IMR-90 (cell line): ENCODE measurements around the gene VPS35. TPM values are rescaled to one million over a fixed set of nuclear protein-coding genes. Genes with fewer than 3 reads are reported as not detected.

Source experiments
- ATAC-seq: fragments of 200-7000 bp; cut with Tn5 transposase; 2 replicates; pipeline ENCODE4 v1.9.1; 2020; ENCODE audit warnings: low read depth, mild to moderate bottlenecking, moderate library complexity
- BruUV-seq: library from RNA; stranded (reverse); fragments of 400-500 nt; replicated peaks from 2 replicates; lab custom pipeline; 2021; lab: Mats Ljungman, UMichigan
- CTCF ChIA-PET: fragments of 300-600 bp; formaldehyde crosslinking; extraction: SDS; loops from one replicate; lab custom pipeline; 2021; ENCODE audit warnings: antibody characterized with exemption; lab: Yijun Ruan, JAX
- POLR2A ChIA-PET: fragments of 300-600 bp; sonication (Branson Sonifier 250); formaldehyde crosslinking; loops from one replicate; lab custom pipeline; 2022; ENCODE audit warnings: antibody characterized with exemption; ENCODE audit not compliant: unreplicated experiment; lab: Charles Lee
- DNase-seq: peaks from one replicate; pipeline ENCODE4 v3.0.0; 2013
- H2AFZ ChIP-seq: replicated peaks from 2 replicates; pipeline ENCODE3; 2013; ENCODE audit warnings: low read length, mild to moderate bottlenecking; ENCODE audit not compliant: poor library complexity
- H2AK5ac ChIP-seq: 2 replicates; pipeline ENCODE4 v1.6.1; 2013; ENCODE audit warnings: low read depth, low read length, inconsistent platforms
- H2AK9ac ChIP-seq: replicated peaks from 2 replicates; pipeline ENCODE3; 2013; ENCODE audit warnings: mild to moderate bottlenecking, low read depth, low read length, moderate library complexity; ENCODE audit not compliant: poor library complexity
- H2BK120ac ChIP-seq: 2 replicates; pipeline ENCODE4 v1.6.1; 2013; ENCODE audit warnings: low read depth, low read length, inconsistent platforms
- H2BK15ac ChIP-seq: 3 replicates; pipeline ENCODE4 v1.6.1; 2013; ENCODE audit warnings: low read depth, low read length, inconsistent platforms
- H2BK20ac ChIP-seq: 2 replicates; pipeline ENCODE4 v1.6.1; 2013; ENCODE audit warnings: low read depth, mild to moderate bottlenecking, inconsistent platforms, low read length, moderate library complexity
- H2BK5ac ChIP-seq: 2 replicates; pipeline ENCODE4 v1.6.1; 2013; ENCODE audit warnings: mild to moderate bottlenecking, low read depth, low read length, inconsistent platforms; ENCODE audit not compliant: poor library complexity, severe bottlenecking
- H3K14ac ChIP-seq: replicated peaks from 2 replicates; pipeline ENCODE4 v1.6.1; 2013; ENCODE audit warnings: low read depth, low read length, inconsistent platforms
- H3K18ac ChIP-seq: 2 replicates; pipeline ENCODE4 v1.6.1; 2013; ENCODE audit warnings: low read depth, low read length, control low read depth
- H3K23ac ChIP-seq: 2 replicates; pipeline ENCODE4 v1.6.1; 2013; ENCODE audit warnings: low read depth, low read length, inconsistent platforms
- H3K27ac ChIP-seq: 2 replicates; pipeline ENCODE4 v1.5.1; 2013; ENCODE audit warnings: mild to moderate bottlenecking, control low read depth, low read length; ENCODE audit not compliant: insufficient read depth
- H3K27me3 ChIP-seq: 2 replicates; pipeline ENCODE4 v1.6.1; 2013; ENCODE audit warnings: low read length; ENCODE audit not compliant: control insufficient read depth, insufficient read depth
- H3K36me3 ChIP-seq: 2 replicates; pipeline ENCODE4 v1.6.1; 2013; ENCODE audit warnings: low read length, mixed read lengths; ENCODE audit not compliant: control insufficient read depth, insufficient read depth
- H3K4ac ChIP-seq: 2 replicates; pipeline ENCODE4 v1.6.1; 2013; ENCODE audit warnings: low read depth, low read length, inconsistent platforms
- H3K4me1 ChIP-seq: 2 replicates; pipeline ENCODE4 v1.6.1; 2013; ENCODE audit warnings: low read length, mixed read lengths; ENCODE audit not compliant: control insufficient read depth, insufficient read depth
- H3K4me2 ChIP-seq: 2 replicates; pipeline ENCODE4 v1.6.1; 2013; ENCODE audit warnings: low read depth, mild to moderate bottlenecking, control low read depth, low read length, moderate library complexity
- H3K4me3 ChIP-seq: 2 replicates; pipeline ENCODE4 v1.5.1; 2013; ENCODE audit warnings: low read depth, mild to moderate bottlenecking, control low read depth, low read length, moderate library complexity; ENCODE audit not compliant: insufficient read depth
- H3K56ac ChIP-seq: 2 replicates; pipeline ENCODE4 v1.6.1; 2013; ENCODE audit warnings: low read length, inconsistent platforms; ENCODE audit not compliant: insufficient read depth; ENCODE audit errors: extremely low read depth
- H3K79me1 ChIP-seq, 2 experiments: 2 replicates each; pipeline ENCODE4 v1.6.1; 2013; ENCODE audit warnings: low read length in 2 of 2, inconsistent platforms in 1 of 2, low read depth in 1 of 2
- H3K9ac ChIP-seq: 2 replicates; pipeline ENCODE4 v1.6.1; 2013; ENCODE audit warnings: low read depth, low read length, control low read depth
- H3K9me1 ChIP-seq: 2 replicates; pipeline ENCODE4 v1.6.1; 2013; ENCODE audit warnings: low read length, inconsistent platforms; ENCODE audit not compliant: insufficient read depth
- H3K9me3 ChIP-seq: 2 replicates; pipeline ENCODE4 v1.6.1; 2013; ENCODE audit warnings: low read length; ENCODE audit not compliant: control insufficient read depth, insufficient read depth
- H4K20me1 ChIP-seq: 2 replicates; pipeline ENCODE4 v1.6.1; 2013; ENCODE audit warnings: low read length, inconsistent platforms; ENCODE audit not compliant: insufficient read depth
- H4K5ac ChIP-seq: 2 replicates; pipeline ENCODE4 v1.6.1; 2013; ENCODE audit warnings: mild to moderate bottlenecking, low read depth, low read length, control low read depth
- H4K8ac ChIP-seq, 2 experiments: 2 replicates each; pipeline ENCODE4 v1.6.1; 2013; ENCODE audit warnings: low read depth in 2 of 2, low read length in 2 of 2, control low read depth in 1 of 2, inconsistent platforms in 1 of 2
- H4K91ac ChIP-seq: 2 replicates; pipeline ENCODE4 v1.6.1; 2013; ENCODE audit warnings: low read depth, low read length, inconsistent platforms; ENCODE audit not compliant: insufficient read depth
- BHLHE40 ChIP-seq: fragments of 150-350 bp; IDR thresholded peaks from 2 replicates; pipeline ENCODE4 v1.6.1; 2016; ENCODE audit warnings: mild to moderate bottlenecking, low read depth, low read length
- CEBPB ChIP-seq: IDR thresholded peaks from 2 replicates; pipeline ENCODE4 v1.6.1; 2012; ENCODE audit warnings: low read depth, low read length, improper control_type of control experiment
- CHD1 ChIP-seq: IDR thresholded peaks from 2 replicates; pipeline ENCODE4 v1.6.1; 2012; ENCODE audit warnings: low read depth, low read length, improper control_type of control experiment
- CTCF ChIP-seq: conservative IDR thresholded peaks from 2 replicates; pipeline ENCODE4 v1.5.1; 2012; ENCODE audit warnings: mild to moderate bottlenecking, low read depth, low read length, improper control_type of control experiment
- ELK1 ChIP-seq: fragments of 150-350 bp; IDR thresholded peaks from 2 replicates; pipeline ENCODE4 v1.6.1; 2016; ENCODE audit warnings: low read depth, mild to moderate bottlenecking, low read length, moderate library complexity, borderline replicate concordance
- FOS ChIP-seq: fragments of 150-350 bp; IDR thresholded peaks from 2 replicates; pipeline ENCODE4 v1.6.1; 2016; ENCODE audit warnings: low read depth, low read length
- MXI1 ChIP-seq: IDR thresholded peaks from 2 replicates; pipeline ENCODE4 v1.6.1; 2012; ENCODE audit warnings: low read depth, mild to moderate bottlenecking, low read length, moderate library complexity, borderline replicate concordance
- NFE2L2 ChIP-seq: fragments of 150-350 bp; IDR thresholded peaks from 2 replicates; pipeline ENCODE4 v1.6.1; 2016; ENCODE audit warnings: low read depth, mild to moderate bottlenecking, low read length
- RFX5 ChIP-seq: IDR thresholded peaks from 2 replicates; pipeline ENCODE4 v1.8.0; 2012; ENCODE audit warnings: low read depth, mild to moderate bottlenecking, low read length, moderate library complexity
- SMC3 ChIP-seq: fragments of 150-350 bp; IDR thresholded peaks from 2 replicates; pipeline ENCODE4 v1.6.1; 2016; ENCODE audit warnings: low read depth, mild to moderate bottlenecking, antibody characterized with exemption, low read length, moderate library complexity
- USF2 ChIP-seq: fragments of 150-350 bp; IDR thresholded peaks from 2 replicates; pipeline ENCODE4 v1.6.1; 2017; ENCODE audit warnings: mild to moderate bottlenecking, antibody characterized with exemption, low read length, low read depth
- WGBS, 2 experiments: methylation state at CpG; one replicate each; pipeline versions ENCODE4 v1.1.5 to v1.1.7; 2013; ENCODE audit warnings: missing lambda C conversion rate in 2 of 2; ENCODE audit not compliant: insufficient read length in 1 of 2; ENCODE audit errors: extremely low coverage in 2 of 2; 5-methylcytosine and 5-hydroxymethylcytosine counted together
- dilution Hi-C: fragments of 300-500 bp; cut with HindIII; formaldehyde crosslinking; loops from one replicate; pipeline ENCODE4 v1.14.3; 2018; ENCODE audit warnings: low sequenced_read_pairs; ENCODE audit not compliant: unreplicated experiment
- in situ Hi-C: fragments of 300-500 bp; cut with MboI; formaldehyde crosslinking; loops from 3 replicates; pipeline ENCODE4 v1.14.3; 2019; ENCODE audit warnings: low sequenced_read_pairs, inconsistent platforms, mixed read lengths
- intact Hi-C: fragments of 100-400 bp; cut with micrococcal nuclease; formaldehyde crosslinking; loops from 2 replicates; pipeline ENCODE4 v1.10.0; 2022
- polyA plus RNA-seq, 3 experiments: library from polyadenylated mRNA; depleted of rRNA; stranded (reverse); fragments of >200 nt; gene quantifications; 2 replicates each; pipeline ENCODE4 v1.2.3, GENCODE V29; 2012; ENCODE audit warnings: low replicate concordance in 1 of 3
- total RNA-seq: library from RNA; depleted of rRNA; stranded (reverse); fragments of >200 nt; gene quantifications from 2 replicates; pipeline ENCODE4 v1.2.3, GENCODE V29; 2012

The VPS35 gene
- total and polyA plus RNA-seq, 2 of the 4 experiments (the other 2 are of a cell fraction) = 42.3 to 89.4 TPM

GRCh38 chr16:46701615-46702014, 12.6 kb upstream of the VPS35 start:
- TF ChIP-seq CEBPB (no peak), MXI1 (no peak), SMC3 (no peak), RFX5 (no peak), FOS (no peak), ELK1 (no peak), CTCF (no peak), NFE2L2 (no peak), USF2 (no peak), CHD1 (no peak), BHLHE40 (no peak)
- intact Hi-C loops (no loop called here), dilution Hi-C loops (no loop called here), in situ Hi-C loops (no loop called here)
- no TSS peak for BruUV-seq
- no peak for DNase-seq
- Histone ChIP-seq H3K9me1 (no peaks in the 10 kb centered on the region), H2BK120ac (no peak overlapping the region), H3K18ac (no peak overlapping the region), H3K4me1 (no peaks in the 10 kb centered on the region), H2AFZ (no peak overlapping the region), H3K14ac (no peak overlapping the region), H2AK5ac (no peak overlapping the region), H2BK20ac (no peak overlapping the region), H3K9me3 (no peaks in the 10 kb centered on the region), H3K4me2 (no peak overlapping the region), H3K56ac (no peak overlapping the region), H3K4me3 (no peak overlapping the region), H3K27me3 (no peaks in the 10 kb centered on the region), H4K20me1 (no peaks in the 10 kb centered on the region), H4K5ac (no peak overlapping the region), H2AK9ac (no peak overlapping the region), H3K9ac (no peak overlapping the region), H3K27ac (no peak overlapping the region), H3K4ac (no peak overlapping the region), H4K8ac (no peak overlapping the region), H4K91ac (no peak overlapping the region), H3K79me1 (no peaks in the 10 kb centered on the region), H3K36me3 (peaks cover 1% of the 10 kb centered on the region; the same call in 1 of the 2 replicates), H2BK15ac (no peak overlapping the region), H2BK5ac (no peak overlapping the region), H3K23ac (no peak overlapping the region)
- ChIA-PET CTCF (interaction anchor here (0.6 kb wide), 1 partner anchor 52 kb away, joined by 4 read pairs; no protein-coding TSS in a partner anchor), POLR2A (no interaction called here)
- ATAC-seq = no peak
- no CpG with 5 or more reads among the region's 4 CpGs for WGBS, 2 experiments
